ENCODE results near the gene ACVR2B.
A peak's percentile ranks its signal among the peaks of the same experiment; 100 is the strongest.

ACVR2B gene

DNA sequence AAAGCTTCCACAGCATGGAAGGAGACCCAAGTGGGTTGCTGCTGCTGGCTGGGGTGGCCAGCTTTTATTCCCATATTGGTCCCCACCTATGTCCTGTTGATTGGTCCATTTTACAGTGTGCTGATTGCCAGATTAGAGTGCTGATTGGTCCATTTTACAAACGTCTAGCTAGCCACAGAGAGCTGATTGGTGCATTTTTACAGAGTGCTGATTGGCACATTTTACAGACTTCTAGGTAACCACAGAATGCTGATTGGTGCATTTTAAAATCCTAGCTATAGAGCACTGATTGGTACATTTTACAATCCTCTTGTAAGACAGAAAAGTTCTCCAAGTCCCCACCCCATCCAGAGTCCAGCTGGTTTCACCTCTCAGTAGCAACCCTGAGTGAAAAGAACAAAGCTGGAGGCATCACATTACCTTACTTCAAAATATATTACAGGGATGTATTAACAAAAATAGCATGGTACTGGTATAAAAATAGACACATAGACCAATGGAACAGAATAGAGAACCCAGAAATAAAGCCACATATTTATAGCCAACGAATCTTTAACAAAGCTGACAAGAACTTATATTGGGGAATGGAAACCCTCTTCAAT lies 7.5 kb upstream of the ACVR2B start:
- no peak for DNase-seq (ENCODE audit: low spot score)
- TF ChIP-seq, protein P1, sequence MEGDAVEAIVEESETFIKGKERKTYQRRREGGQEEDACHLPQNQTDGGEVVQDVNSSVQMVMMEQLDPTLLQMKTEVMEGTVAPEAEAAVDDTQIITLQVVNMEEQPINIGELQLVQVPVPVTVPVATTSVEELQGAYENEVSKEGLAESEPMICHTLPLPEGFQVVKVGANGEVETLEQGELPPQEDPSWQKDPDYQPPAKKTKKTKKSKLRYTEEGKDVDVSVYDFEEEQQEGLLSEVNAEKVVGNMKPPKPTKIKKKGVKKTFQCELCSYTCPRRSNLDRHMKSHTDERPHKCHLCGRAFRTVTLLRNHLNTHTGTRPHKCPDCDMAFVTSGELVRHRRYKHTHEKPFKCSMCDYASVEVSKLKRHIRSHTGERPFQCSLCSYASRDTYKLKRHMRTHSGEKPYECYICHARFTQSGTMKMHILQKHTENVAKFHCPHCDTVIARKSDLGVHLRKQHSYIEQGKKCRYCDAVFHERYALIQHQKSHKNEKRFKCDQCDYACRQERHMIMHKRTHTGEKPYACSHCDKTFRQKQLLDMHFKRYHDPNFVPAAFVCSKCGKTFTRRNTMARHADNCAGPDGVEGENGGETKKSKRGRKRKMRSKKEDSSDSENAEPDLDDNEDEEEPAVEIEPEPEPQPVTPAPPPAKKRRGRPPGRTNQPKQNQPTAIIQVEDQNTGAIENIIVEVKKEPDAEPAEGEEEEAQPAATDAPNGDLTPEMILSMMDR (IDR thresholded peaks at IDR 0.05; ENCODE audit: extremely low read depth, insufficient read depth, missing control alignments) = no peak
- in situ Hi-C loops (cut with MboI; ENCODE audit: low pct_unique_long_range_greater_than_20kb, low sequenced_read_pairs, unreplicated experiment) = no loop called here

DNA sequence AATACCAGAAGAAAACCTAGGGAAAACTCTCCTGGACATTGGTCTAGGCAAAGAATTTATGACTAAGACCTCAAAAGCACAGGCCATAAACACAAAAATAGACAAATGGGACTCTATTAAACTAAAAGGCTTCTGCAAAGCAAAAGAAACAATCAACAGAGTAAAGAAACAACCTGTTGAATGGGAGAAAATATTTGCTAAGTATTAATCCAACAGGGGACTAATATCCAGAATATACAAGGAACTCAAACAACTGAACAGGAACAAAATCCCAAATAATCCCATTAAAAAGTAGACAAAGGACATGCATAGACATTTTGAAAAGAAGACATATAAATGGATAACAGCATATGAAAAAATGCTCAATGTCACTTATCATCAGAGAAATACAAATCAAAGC lies 6.9 kb upstream of the ACVR2B start:
- TF ChIP-seq, protein P1 (IDR thresholded peaks at IDR 0.05; ENCODE audit: extremely low read depth, insufficient read depth, missing control alignments) = no peak
- in situ Hi-C loops (cut with MboI; ENCODE audit: low pct_unique_long_range_greater_than_20kb, low sequenced_read_pairs, unreplicated experiment) = no loop called here
- no peak for DNase-seq (ENCODE audit: low spot score)

DNA sequence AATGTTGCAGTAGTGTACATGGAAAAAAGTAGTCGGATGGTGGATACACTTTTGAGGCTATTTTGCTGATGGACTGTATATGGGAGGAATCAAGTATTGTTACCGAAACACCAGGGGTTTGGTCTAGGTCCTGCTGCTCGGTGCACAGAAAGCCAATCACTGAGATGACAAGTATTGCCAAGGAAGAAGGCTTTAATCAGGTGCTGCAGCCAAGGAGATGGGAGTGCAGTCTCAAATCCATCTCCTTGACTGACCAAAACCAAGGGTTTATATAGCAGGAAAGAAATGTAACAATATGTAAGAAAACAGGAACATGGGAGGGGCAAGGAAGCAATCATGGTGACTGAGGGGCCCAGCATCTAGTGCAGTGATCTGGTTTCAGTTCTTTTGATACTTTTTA lies 2.8 kb upstream of the ACVR2B start:
- in situ Hi-C loops (cut with MboI; ENCODE audit: low pct_unique_long_range_greater_than_20kb, low sequenced_read_pairs, unreplicated experiment) = no loop called here
- DNase-seq (ENCODE audit: low spot score) = no peak
- TF ChIP-seq, protein P1 (IDR thresholded peaks at IDR 0.05; ENCODE audit: extremely low read depth, insufficient read depth, missing control alignments) = no peak

DNA sequence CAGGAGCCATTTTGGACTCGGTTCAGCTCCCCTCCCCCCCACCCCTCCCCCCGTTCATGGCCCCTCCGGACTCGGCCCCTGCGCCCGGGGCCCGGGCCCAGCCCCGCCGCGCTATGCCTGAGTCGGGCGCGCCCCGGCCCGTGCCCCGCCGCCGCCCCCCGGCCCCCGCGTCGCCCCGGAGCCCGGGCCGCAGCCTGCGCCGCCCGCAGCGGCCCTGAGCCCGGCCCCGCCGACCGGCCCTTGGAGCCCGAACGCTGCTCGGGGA lies 155 bp downstream of the ACVR2B start:
- no peak for DNase-seq (ENCODE audit: low spot score)
- TF ChIP-seq, protein P1 (IDR thresholded peaks at IDR 0.05; ENCODE audit: extremely low read depth, insufficient read depth, missing control alignments) = no peak
- in situ Hi-C loops (cut with MboI; ENCODE audit: low pct_unique_long_range_greater_than_20kb, low sequenced_read_pairs, unreplicated experiment) = no loop called here

DNA sequence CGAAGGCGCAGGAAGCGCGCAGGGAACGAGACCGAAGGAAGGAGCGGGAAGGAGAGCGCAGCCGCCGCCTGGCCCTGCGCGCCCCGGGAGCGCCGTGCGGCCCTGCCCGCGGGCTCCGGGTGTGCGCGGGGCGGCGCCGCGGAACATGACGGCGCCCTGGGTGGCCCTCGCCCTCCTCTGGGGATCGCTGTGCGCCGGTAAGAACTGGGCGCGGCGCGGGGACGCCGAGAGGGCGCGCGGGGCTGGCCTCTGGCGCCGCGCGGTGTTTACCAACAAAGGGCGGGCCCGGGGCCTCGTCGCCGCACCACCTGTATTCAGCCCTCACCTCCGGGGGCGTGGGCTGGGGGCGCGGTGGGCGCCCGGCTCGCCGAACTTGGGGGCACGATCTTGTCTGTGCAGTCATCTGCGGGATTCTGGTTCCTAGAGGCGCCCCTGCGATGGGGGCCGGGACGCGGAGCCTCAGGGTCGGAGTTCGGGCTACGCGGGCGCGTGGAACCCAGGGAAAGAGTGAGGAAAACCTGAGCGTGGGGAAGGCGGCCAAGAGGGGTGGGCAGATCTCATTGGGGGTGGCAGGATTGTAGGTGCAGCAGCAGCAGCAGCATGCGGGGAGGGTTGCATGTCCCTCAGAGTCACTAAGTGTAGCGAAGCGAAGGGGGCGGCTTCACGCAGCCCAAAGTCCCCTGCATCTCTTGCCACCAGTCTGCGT lies 641 bp downstream of the ACVR2B start:
- DNase-seq (ENCODE audit: low spot score) = peak; percentile 83
- TF ChIP-seq, protein P1 (IDR thresholded peaks at IDR 0.05; ENCODE audit: extremely low read depth, insufficient read depth, missing control alignments) = peak; percentile 13
- in situ Hi-C loops (cut with MboI; ENCODE audit: low pct_unique_long_range_greater_than_20kb, low sequenced_read_pairs, unreplicated experiment) = no loop called here

DNA sequence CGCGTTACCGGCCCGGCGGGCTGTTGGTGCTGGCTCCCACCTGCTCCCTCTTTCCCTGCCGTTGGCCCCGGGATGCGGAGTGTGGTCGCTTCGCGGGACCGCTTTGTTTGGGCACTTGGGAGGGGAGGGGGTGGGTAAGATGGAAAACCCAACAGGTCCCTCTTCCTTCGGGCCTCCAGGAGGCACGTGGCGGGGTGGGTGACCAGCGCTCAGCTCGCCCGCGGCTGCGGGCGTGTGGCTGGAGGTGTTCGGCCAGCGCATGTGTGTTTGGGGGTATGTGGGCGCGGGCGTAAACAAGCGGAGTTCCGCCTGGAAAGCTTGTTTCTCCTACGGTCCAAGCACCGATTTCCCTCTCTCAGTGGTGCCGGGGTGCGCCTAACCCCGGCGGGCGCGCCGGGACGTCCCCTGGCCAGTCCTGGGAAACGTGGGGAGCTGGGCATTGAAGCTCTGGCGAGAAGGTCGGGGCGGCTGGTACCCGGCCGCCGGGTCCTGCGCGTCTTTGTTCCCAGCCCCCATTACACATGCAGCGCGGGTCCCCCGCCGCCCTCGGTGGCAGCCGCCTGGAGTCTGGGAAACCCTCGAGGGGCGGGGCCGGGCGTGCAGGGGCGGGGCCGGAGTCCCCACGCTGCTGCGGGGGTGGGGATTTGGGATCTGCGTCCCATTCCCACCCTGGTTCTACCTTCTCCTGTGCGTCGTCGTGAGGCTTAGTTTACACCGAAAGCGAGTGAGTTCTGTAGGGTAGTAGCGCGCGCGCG lies 1.4 kb downstream of the ACVR2B start:
- peak; percentile 72 for DNase-seq (ENCODE audit: low spot score)
- TF ChIP-seq, protein P1 (IDR thresholded peaks at IDR 0.05; ENCODE audit: extremely low read depth, insufficient read depth, missing control alignments) = no peak
- in situ Hi-C loops (cut with MboI; ENCODE audit: low pct_unique_long_range_greater_than_20kb, low sequenced_read_pairs, unreplicated experiment) = no loop called here

All from GM13977 (cell line).